ENCODE results near the gene ZNF280B. TPM values are rescaled to one million over a fixed set of nuclear protein-coding genes. Genes with fewer than 3 reads are reported as not detected.
"Not testable (repeated sequence)": the region's sequence is repeated elsewhere in the genome, so short reads cannot be mapped to it uniquely, and the experiment has no call there.

The ZNF280B gene
- total and polyA plus RNA-seq, 2 donors (not counting 3 experiments of a cell fraction or from before 2014, with no cell fraction given): 1.5 to 3.1 TPM

DNA sequence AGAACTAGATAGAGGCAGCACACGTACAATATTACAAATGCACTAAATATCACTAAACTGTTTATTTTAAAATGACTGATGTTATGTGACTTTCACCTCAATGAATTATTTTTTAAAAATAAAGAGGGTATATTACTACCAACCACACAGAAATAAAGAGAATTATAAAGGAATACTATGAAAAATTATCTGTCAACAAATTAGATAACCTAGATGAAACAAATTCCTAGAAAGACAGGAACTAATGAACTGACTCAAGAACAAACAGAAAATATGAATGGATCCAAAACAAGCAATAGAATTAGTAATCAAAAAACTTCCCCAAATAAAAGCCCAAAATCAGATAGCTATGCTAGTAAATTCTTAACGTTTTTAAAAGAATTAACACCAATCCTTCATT, 10.3 kb downstream of the ZNF280B start:
- dilution Hi-C loops (cut with MboI; ENCODE audit: extremely low pct_ligation_motif_present, low sequenced_read_pairs): no loop called here
- POLR2A ChIA-PET: no interaction called here

DNA sequence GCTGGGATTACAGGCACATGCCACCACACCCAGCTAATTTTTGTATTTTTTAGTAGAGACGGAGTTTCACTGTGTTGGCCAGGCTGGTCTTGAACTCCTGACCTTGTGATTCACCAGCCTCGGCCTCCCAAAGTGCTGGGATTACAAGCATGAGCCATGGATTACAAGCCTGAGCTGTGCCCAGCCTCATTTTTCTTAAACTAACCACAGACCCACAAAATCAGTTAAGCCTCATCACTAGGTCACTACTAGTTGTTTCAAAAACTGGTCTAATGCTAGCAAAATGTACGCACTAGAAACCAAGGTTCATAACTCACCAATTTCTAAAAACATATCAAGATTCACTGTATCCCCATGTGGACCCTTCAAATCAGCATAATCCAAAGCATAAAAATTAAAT, 17.0 kb downstream of the ZNF280B start:
- H3K4me2 ChIP-seq (ENCODE audit: insufficient read depth, low read length): not testable (repeated sequence)

More for the DNA sequence above, 10.3 kb downstream of the ZNF280B start:
- Histone ChIP-seq H3K9me1 (replicated peaks; ENCODE audit: control insufficient read depth, extremely low read depth, insufficient read depth, low read length) (no peaks in the 10 kb centered on the region), H3K27me3 (ENCODE audit: control insufficient read depth in 2 of 2, insufficient read depth in 2 of 2, low read length in 2 of 2) (no peaks in the 10 kb centered on the region), H3K9ac (replicated peaks; ENCODE audit: extremely low read depth, insufficient read depth, low read length) (no peak overlapping the region), H3K4me1 (ENCODE audit: control insufficient read depth, extremely low read depth, insufficient read depth, low read length) (no peaks in the 10 kb centered on the region), H3K79me2 (ENCODE audit: control insufficient read depth, insufficient read depth, low read length) (no peaks in the 10 kb centered on the region), H3K27ac (ENCODE audit: insufficient read depth, low read depth, low read length) (no peak overlapping the region), H3K4me3 (replicated peaks in 1 of 3; ENCODE audit: insufficient read depth in 1 of 3, low read depth in 1 of 3, low read length in 3 of 3) (no peak overlapping the region), H3K9me3 (replicated peaks; ENCODE audit: control insufficient read depth, insufficient read depth, low read length) (no peaks in the 10 kb centered on the region), H3K36me3 (ENCODE audit: control insufficient read depth in 2 of 2, extremely low read depth in 1 of 2, insufficient read depth in 2 of 2, low read length in 2 of 2) (no peaks in the 10 kb centered on the region), H4K20me1 (replicated peaks; ENCODE audit: control insufficient read depth, extremely low read depth, insufficient read depth, low read length) (no peaks in the 10 kb centered on the region), H3K4me2 (ENCODE audit: insufficient read depth, low read length) (no peak overlapping the region), H2AFZ (ENCODE audit: low read depth, low read length) (no peak overlapping the region)
- no peak for DNase-seq (ENCODE audit: low read depth, low spot score)
- intact Hi-C loops (cut with micrococcal nuclease): no loop called here
- FAIRE-seq: no peak
- BruUV-seq (replicated peaks): no TSS peak
- CTCF ChIA-PET: interaction anchor here (1.6 kb wide), 1 partner anchor 10 kb away, joined by 7 read pairs; the partner anchor contains the start of gene ZNF280B
- TF ChIP-seq POLR2A (IDR thresholded peaks at IDR 0.05; ENCODE audit: low read depth, low read length) (no peak), POLR2AphosphoS5 (IDR thresholded peaks at IDR 0.05; ENCODE audit: insufficient read depth, low read depth, low read length) (no peak), MYC (IDR thresholded peaks at IDR 0.05; ENCODE audit: low read depth, low read length) (no peak), EZH2 (IDR thresholded peaks at IDR 0.05; ENCODE audit: borderline replicate concordance, low read depth, low read length, severe bottlenecking) (no peak), GATA2 (IDR thresholded peaks at IDR 0.05; ENCODE audit: insufficient read depth, insufficient read length, low read depth, low read length) (no peak), FOS (IDR thresholded peaks at IDR 0.05; ENCODE audit: borderline replicate concordance, insufficient read depth, low read length) (no peak)

More for the DNA sequence above, 17.0 kb downstream of the ZNF280B start:
- dilution Hi-C loops (cut with MboI; ENCODE audit: extremely low pct_ligation_motif_present, low sequenced_read_pairs); H3K4me3 ChIP-seq (replicated peaks in 1 of 3; ENCODE audit: insufficient read depth in 1 of 3, low read depth in 1 of 3, low read length in 3 of 3); POLR2A ChIA-PET; H3K4me1 ChIP-seq (ENCODE audit: control insufficient read depth, extremely low read depth, insufficient read depth, low read length); H3K9me3 ChIP-seq (replicated peaks; ENCODE audit: control insufficient read depth, insufficient read depth, low read length); H3K36me3 ChIP-seq (ENCODE audit: control insufficient read depth in 2 of 2, extremely low read depth in 1 of 2, insufficient read depth in 2 of 2, low read length in 2 of 2); FAIRE-seq; H4K20me1 ChIP-seq (replicated peaks; ENCODE audit: control insufficient read depth, extremely low read depth, insufficient read depth, low read length); BruUV-seq (replicated peaks); H3K9me1 ChIP-seq (replicated peaks; ENCODE audit: control insufficient read depth, extremely low read depth, insufficient read depth, low read length); H3K27me3 ChIP-seq (ENCODE audit: control insufficient read depth in 2 of 2, insufficient read depth in 2 of 2, low read length in 2 of 2); H2AFZ ChIP-seq (ENCODE audit: low read depth, low read length); H3K9ac ChIP-seq (replicated peaks; ENCODE audit: extremely low read depth, insufficient read depth, low read length); intact Hi-C loops (cut with micrococcal nuclease); H3K27ac ChIP-seq (ENCODE audit: insufficient read depth, low read depth, low read length); H3K79me2 ChIP-seq (ENCODE audit: control insufficient read depth, insufficient read depth, low read length); DNase-seq (ENCODE audit: low read depth, low spot score): not testable (repeated sequence)
- CTCF ChIA-PET: interaction anchor here (1.3 to 2.6 kb wide), 2 partner anchors 17 to 69 kb away, joined by 5 to 12 read pairs; partner anchors contain the start of gene ZNF280B
